Activated B cell treated with CpG ODN at 0.5 μM for 24 hours (primary cell): ENCODE data around the gene DDR1. TPM values are rescaled to one million over a fixed set of nuclear protein-coding genes. Genes with fewer than 3 reads are reported as not detected.

Source experiments
- ATAC-seq: fragments of 200-7000 bp; cut with Tn5 transposase; one replicate; pipeline ENCODE4 v1.10.0; 2021; ENCODE audit warnings: low read depth, mild to moderate bottlenecking, moderate library complexity
- CTCF ChIA-PET: fragments of 350-600 bp; sonication (Branson Sonifier 250); formaldehyde crosslinking; loops from one replicate; lab custom pipeline; 2021; ENCODE audit warnings: antibody characterized with exemption; lab: Charles Lee
- POLR2A ChIA-PET: fragments of 350-600 bp; sonication (Branson Sonifier 250); formaldehyde crosslinking; loops from one replicate; lab custom pipeline; 2021; ENCODE audit warnings: antibody characterized with exemption; lab: Charles Lee
- DNase-seq: peaks from one replicate; pipeline ENCODE4 v3.0.0; 2022
- H3K27ac Mint-ChIP-seq: one replicate; pipeline ENCODE4 v1.8.0; 2020; ENCODE audit warnings: mixed read lengths
- H3K27me3 Mint-ChIP-seq: one replicate; pipeline ENCODE4 v1.8.0; 2021; ENCODE audit warnings: mixed read lengths
- H3K36me3 Mint-ChIP-seq: one replicate; pipeline ENCODE4 v1.8.0; 2021; ENCODE audit warnings: low read depth, mixed read lengths
- H3K4me1 Mint-ChIP-seq: one replicate; pipeline ENCODE4 v1.8.0; 2021; ENCODE audit warnings: mixed read lengths
- H3K4me3 Mint-ChIP-seq: one replicate; pipeline ENCODE4 v1.8.0; 2020; ENCODE audit warnings: mild to moderate bottlenecking, mixed read lengths
- H3K9me3 Mint-ChIP-seq: one replicate; pipeline ENCODE4 v1.8.0; 2020; ENCODE audit warnings: mixed read lengths
- intact Hi-C: fragments of 100-400 bp; cut with micrococcal nuclease; formaldehyde crosslinking; loops from one replicate; pipeline ENCODE4 v1.15.1; 2024
- total RNA-seq: library from RNA; stranded (reverse); gene quantifications from 2 replicates; pipeline ENCODE4 v1.2.3, GENCODE V29; 2022
- TF ChIP-seq, protein P1 (sequence below): fragments of 200-600 bp; IDR thresholded peaks from one replicate; pipeline ENCODE4 v1.8.0; 2022; ENCODE audit warnings: antibody characterized with exemption, mild to moderate bottlenecking

The DDR1 gene
- total RNA-seq, 1 donor from 2014 or later = 18.7 TPM

DNA sequence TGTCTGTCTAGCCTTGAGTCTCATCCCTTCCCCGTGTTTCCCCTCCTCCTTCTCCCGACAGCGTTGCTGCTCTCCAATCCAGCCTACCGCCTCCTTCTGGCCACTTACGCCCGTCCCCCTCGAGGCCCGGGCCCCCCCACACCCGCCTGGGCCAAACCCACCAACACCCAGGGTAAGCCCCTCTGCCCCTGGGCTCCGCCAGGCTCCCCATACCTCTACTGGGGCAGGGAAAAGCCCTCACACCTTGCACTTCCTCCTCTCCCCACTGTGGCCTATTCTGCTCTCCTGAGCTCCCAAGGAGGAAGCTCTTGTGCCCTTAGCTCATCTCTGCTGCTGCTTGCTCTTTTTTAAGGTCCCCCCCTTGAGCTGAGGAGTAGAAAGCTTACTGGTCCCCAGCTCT, 11.0 kb downstream of the DDR1 start:
- no peak overlapping the region for H3K4me3 Mint-ChIP-seq
- no peak for ATAC-seq
- DNase-seq = no peak
- no peaks in the 10 kb centered on the region for H3K27me3 Mint-ChIP-seq
- no peaks in the 10 kb centered on the region for H3K4me1 Mint-ChIP-seq
- TF ChIP-seq, protein P1, sequence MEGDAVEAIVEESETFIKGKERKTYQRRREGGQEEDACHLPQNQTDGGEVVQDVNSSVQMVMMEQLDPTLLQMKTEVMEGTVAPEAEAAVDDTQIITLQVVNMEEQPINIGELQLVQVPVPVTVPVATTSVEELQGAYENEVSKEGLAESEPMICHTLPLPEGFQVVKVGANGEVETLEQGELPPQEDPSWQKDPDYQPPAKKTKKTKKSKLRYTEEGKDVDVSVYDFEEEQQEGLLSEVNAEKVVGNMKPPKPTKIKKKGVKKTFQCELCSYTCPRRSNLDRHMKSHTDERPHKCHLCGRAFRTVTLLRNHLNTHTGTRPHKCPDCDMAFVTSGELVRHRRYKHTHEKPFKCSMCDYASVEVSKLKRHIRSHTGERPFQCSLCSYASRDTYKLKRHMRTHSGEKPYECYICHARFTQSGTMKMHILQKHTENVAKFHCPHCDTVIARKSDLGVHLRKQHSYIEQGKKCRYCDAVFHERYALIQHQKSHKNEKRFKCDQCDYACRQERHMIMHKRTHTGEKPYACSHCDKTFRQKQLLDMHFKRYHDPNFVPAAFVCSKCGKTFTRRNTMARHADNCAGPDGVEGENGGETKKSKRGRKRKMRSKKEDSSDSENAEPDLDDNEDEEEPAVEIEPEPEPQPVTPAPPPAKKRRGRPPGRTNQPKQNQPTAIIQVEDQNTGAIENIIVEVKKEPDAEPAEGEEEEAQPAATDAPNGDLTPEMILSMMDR = no peak
- no peaks in the 10 kb centered on the region for H3K9me3 Mint-ChIP-seq
- CTCF ChIA-PET = no interaction called here
- intact Hi-C loops = no loop called here
- peaks cover 58% of the 10 kb centered on the region for H3K36me3 Mint-ChIP-seq
- H3K27ac Mint-ChIP-seq = no peak overlapping the region
- POLR2A ChIA-PET = no interaction called here

DNA sequence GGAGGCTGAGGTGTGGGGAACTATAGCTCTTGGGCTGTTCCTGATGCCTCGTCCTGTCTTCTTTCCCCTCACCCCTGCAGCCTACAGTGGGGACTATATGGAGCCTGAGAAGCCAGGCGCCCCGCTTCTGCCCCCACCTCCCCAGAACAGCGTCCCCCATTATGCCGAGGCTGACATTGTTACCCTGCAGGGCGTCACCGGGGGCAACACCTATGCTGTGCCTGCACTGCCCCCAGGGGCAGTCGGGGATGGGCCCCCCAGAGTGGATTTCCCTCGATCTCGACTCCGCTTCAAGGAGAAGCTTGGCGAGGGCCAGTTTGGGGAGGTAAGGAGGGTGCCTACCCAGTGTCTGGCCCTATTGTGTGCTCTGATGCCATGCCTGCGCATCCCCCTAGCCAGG, 12.2 kb downstream of the DDR1 start:
- TF ChIP-seq, protein P1 = no peak
- intact Hi-C loops = no loop called here
- no peaks in the 10 kb centered on the region for H3K9me3 Mint-ChIP-seq
- DNase-seq = no peak
- H3K4me3 Mint-ChIP-seq = no peak overlapping the region
- H3K4me1 Mint-ChIP-seq = peaks cover under 1% of the 10 kb centered on the region
- no peaks in the 10 kb centered on the region for H3K27me3 Mint-ChIP-seq
- no peak for ATAC-seq
- peaks cover 52% of the 10 kb centered on the region for H3K36me3 Mint-ChIP-seq
- ChIA-PET CTCF (no interaction called here), POLR2A (interaction anchor here (0.7 kb wide), 1 partner anchor 11 kb away, joined by 4 read pairs; no protein-coding TSS in a partner anchor)
- H3K27ac Mint-ChIP-seq = no peak overlapping the region

DNA sequence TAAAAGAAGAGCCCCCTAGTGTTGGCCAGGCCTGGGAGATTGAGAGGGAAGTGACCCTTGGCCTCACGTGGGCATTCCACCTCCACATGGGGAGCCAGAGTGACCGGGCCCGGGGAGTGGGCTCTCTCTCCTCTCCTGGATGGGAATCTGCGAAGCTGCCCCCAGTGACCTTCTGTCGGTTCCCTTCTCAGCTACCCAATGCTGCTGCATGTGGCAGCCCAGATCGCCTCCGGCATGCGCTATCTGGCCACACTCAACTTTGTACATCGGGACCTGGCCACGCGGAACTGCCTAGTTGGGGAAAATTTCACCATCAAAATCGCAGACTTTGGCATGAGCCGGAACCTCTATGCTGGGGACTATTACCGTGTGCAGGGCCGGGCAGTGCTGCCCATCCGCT, 13.6 kb downstream of the DDR1 start:
- ATAC-seq (no peak), DNase-seq (no peak)
- TF ChIP-seq, protein P1 = no peak
- Mint-ChIP-seq H3K27me3 (no peaks in the 10 kb centered on the region), H3K27ac (no peak overlapping the region), H3K4me1 (peaks cover 11% of the 10 kb centered on the region), H3K36me3 (peaks cover 46% of the 10 kb centered on the region), H3K4me3 (no peak overlapping the region), H3K9me3 (no peaks in the 10 kb centered on the region)
- ChIA-PET POLR2A (no interaction called here), CTCF (no interaction called here)
- intact Hi-C loops = no loop called here

DNA sequence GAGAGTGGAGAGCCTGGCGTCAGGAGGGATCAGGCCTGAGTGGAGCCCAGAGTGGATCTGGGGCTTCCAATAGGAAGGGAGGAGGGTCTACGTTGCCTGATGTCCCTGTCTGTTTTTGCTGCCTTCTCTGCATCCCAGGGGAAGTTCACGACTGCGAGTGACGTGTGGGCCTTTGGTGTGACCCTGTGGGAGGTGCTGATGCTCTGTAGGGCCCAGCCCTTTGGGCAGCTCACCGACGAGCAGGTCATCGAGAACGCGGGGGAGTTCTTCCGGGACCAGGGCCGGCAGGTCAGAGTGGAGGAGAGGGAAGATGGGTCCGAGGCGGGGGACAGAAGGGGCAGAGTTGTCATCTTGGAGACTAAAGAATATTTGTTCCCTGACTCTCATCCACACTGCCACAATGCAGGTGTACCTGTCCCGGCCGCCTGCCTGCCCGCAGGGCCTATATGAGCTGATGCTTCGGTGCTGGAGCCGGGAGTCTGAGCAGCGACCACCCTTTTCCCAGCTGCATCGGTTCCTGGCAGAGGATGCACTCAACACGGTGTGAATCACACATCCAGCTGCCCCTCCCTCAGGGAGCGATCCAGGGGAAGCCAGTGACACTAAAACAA, 14.5 kb downstream of the DDR1 start:
- ChIA-PET POLR2A (no interaction called here), CTCF (interaction anchor here (1.3 kb wide), 1 partner anchor 17 kb away, joined by 3 read pairs; no protein-coding TSS in a partner anchor)
- Mint-ChIP-seq H3K27me3 (no peaks in the 10 kb centered on the region), H3K27ac (no peak overlapping the region), H3K4me3 (no peak overlapping the region), H3K4me1 (peaks cover 20% of the 10 kb centered on the region), H3K9me3 (no peaks in the 10 kb centered on the region), H3K36me3 (peaks cover 45% of the 10 kb centered on the region)
- TF ChIP-seq, protein P1 = no peak
- ATAC-seq (no peak), DNase-seq (no peak)
- intact Hi-C loops = no loop called here

DNA sequence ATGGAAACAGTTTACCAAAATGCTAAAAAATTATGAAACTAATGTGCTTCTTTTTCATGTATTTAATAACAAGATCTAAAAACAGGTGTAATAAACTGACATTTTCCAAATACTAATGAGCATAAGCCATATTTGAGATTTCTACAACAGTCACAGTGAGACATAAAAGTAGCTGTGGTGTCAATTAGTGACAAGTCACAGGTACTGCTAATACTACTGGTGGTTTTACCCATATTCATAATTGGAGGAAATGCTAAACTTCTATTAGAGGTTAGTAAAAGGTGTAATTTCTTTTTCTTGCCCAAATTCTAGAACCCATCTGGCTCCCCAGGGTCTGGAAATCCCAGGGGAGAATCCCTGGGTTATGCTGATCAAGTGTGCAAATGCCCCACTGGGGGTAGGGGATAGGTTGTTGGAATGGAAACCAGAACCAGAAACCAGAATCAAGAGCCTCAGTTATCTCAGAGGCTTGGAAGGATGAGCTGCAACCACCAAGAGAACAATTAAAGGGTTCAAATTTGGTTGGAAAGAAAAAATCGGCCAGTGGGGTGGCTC, 16.6 kb downstream of the DDR1 start:
- TF ChIP-seq, protein P1 = no peak
- ChIA-PET CTCF (no interaction called here), POLR2A (interaction anchor here (1.5 kb wide), 1 partner anchor 13 kb away, joined by 4 read pairs; the partner anchor contains the start of gene VARS2)
- Mint-ChIP-seq H3K4me1 (peaks cover 20% of the 10 kb centered on the region), H3K27me3 (no peaks in the 10 kb centered on the region), H3K9me3 (no peaks in the 10 kb centered on the region), H3K36me3 (peaks cover 32% of the 10 kb centered on the region), H3K27ac (no peak overlapping the region), H3K4me3 (no peak overlapping the region)
- intact Hi-C loops = loop anchor here (10.0 kb wide), 1 partner anchor 436 kb away; no protein-coding TSS in a partner anchor
- ATAC-seq = no peak
- no peak for DNase-seq
